VCaP (cell line): ENCODE measurements around the gene NPB.

Experiments
- H3K27ac ChIP-seq: fragments of 450-650 bp; 2 replicates; pipeline ENCODE4 v1.5.1; 2017
- CTCF ChIP-seq: fragments of 450-650 bp; conservative IDR thresholded peaks from 2 replicates; pipeline ENCODE4 v1.5.1; 2017; ENCODE audit warnings: mild to moderate bottlenecking, moderate library complexity

Gene NPB

GRCh38 chr17:81940538-81941483 is 38.8 kb downstream of the NPB start:
- no peak overlapping the region for H3K27ac ChIP-seq
- no peak for TF ChIP-seq CTCF

- H3K27ac ChIP-seq, result no peak overlapping the region
- TF ChIP-seq CTCF, result no peak
Measured at GRCh38 chr17:81941484-81942166, 39.6 kb downstream of the NPB start.

GRCh38 chr17:81942167-81942553 is 40.1 kb downstream of the NPB start:
- H3K27ac ChIP-seq, result no peak overlapping the region
- no peak for TF ChIP-seq CTCF

- no peak overlapping the region for H3K27ac ChIP-seq
- TF ChIP-seq CTCF, result no peak
Measured at GRCh38 chr17:81944858-81945257, 42.8 kb downstream of the NPB start.

- no peak for TF ChIP-seq CTCF
- H3K27ac ChIP-seq, result no peak within 1 kb of the TSS
Measured at GRCh38 chr17:81947189-81947588, 45.2 kb downstream of the NPB start, which contains the start of gene MYADML2. MYADML2 (minus strand) TSS chr17:81947233; CDS start chr17:81941741, 5,492 bp downstream.

- no peak overlapping the region for H3K27ac ChIP-seq
- no peak for TF ChIP-seq CTCF
Measured at GRCh38 chr17:81948635-81949378, 46.8 kb downstream of the NPB start.

- no peak for TF ChIP-seq CTCF
- H3K27ac ChIP-seq, result no peak overlapping the region
Measured at GRCh38 chr17:81950501-81950900, 48.5 kb downstream of the NPB start.
